Measurements from ENCODE around the gene GTSE1.

Gene GTSE1

DNA sequence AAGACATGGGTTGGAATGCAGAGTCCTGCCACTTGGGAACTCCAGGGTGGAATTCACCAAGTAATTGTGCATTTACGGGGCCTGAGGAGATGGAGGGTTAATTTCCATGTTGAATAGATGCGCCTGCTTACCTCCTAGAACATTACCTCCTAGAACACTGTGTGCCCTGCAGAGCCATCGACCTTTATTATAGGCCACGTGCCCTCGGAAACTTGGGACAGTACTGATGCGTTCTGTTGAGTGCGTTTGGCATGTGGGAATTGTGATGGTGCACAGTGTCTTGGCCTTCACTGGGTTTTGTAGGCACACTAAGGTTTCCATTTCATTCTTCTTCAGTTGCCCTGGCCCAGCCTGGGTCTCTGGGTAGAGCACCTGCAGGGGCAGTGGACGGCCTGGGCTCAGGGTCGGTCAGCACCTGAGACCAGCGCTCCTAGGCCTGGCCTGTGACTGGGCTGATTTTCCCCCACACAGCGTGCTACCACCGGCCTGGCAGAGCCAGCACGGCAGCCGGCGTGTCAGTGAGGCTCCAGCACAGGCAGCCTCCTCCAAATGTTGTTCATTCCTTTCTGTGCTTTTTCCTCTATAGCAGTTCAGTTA, 51.5 kb downstream of the GTSE1 start:
- H3K4me3 ChIP-seq (ENCODE audit: low read depth, low read length) = no peak overlapping the region
- TF ChIP-seq, protein P1, sequence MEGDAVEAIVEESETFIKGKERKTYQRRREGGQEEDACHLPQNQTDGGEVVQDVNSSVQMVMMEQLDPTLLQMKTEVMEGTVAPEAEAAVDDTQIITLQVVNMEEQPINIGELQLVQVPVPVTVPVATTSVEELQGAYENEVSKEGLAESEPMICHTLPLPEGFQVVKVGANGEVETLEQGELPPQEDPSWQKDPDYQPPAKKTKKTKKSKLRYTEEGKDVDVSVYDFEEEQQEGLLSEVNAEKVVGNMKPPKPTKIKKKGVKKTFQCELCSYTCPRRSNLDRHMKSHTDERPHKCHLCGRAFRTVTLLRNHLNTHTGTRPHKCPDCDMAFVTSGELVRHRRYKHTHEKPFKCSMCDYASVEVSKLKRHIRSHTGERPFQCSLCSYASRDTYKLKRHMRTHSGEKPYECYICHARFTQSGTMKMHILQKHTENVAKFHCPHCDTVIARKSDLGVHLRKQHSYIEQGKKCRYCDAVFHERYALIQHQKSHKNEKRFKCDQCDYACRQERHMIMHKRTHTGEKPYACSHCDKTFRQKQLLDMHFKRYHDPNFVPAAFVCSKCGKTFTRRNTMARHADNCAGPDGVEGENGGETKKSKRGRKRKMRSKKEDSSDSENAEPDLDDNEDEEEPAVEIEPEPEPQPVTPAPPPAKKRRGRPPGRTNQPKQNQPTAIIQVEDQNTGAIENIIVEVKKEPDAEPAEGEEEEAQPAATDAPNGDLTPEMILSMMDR (IDR thresholded peaks at IDR 0.05; ENCODE audit: low read depth, low read length) = no peak

GRCh38 chr22:46349238-46349637, 52.6 kb downstream of the GTSE1 start:
- H3K4me3 ChIP-seq (ENCODE audit: low read depth, low read length) = no peak overlapping the region
- TF ChIP-seq, protein P1 (IDR thresholded peaks at IDR 0.05; ENCODE audit: low read depth, low read length) = no peak

- TF ChIP-seq, protein P1 (IDR thresholded peaks at IDR 0.05; ENCODE audit: low read depth, low read length) = no peak
- H3K4me3 ChIP-seq (ENCODE audit: low read depth, low read length) = no peak overlapping the region
Measured at GRCh38 chr22:46349681-46350080, 53.0 kb downstream of the GTSE1 start.

DNA sequence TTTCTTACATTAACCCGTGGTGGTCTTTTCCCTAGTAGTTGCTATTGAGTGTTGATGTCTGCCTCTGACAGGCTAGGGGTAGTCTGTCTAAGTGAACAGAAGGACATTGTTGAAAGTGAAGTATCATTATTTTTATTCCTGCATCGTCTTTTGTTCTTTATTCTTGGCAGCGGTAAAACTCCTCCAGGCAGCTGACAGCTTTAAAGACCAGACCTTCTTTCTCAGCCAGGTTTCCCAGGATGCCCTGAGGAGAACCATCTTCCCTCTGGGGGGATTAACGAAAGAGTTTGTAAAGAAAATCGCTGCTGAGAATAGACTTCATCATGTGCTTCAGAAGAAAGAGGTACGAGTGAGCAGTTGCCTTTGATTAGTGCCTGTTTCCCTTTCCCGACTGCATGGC, 53.5 kb downstream of the GTSE1 start:
- H3K4me3 ChIP-seq (ENCODE audit: low read depth, low read length) = no peak overlapping the region
- TF ChIP-seq, protein P1 (IDR thresholded peaks at IDR 0.05; ENCODE audit: low read depth, low read length) = no peak

- no peak overlapping the region for H3K4me3 ChIP-seq (ENCODE audit: low read depth, low read length)
- TF ChIP-seq, protein P1 (IDR thresholded peaks at IDR 0.05; ENCODE audit: low read depth, low read length) = no peak
Measured at GRCh38 chr22:46350646-46351045, 54.0 kb downstream of the GTSE1 start.

GRCh38 chr22:46351131-46351735, 54.6 kb downstream of the GTSE1 start:
- TF ChIP-seq, protein P1 (IDR thresholded peaks at IDR 0.05; ENCODE audit: low read depth, low read length) = no peak
- no peak overlapping the region for H3K4me3 ChIP-seq (ENCODE audit: low read depth, low read length)

- TF ChIP-seq, protein P1 (IDR thresholded peaks at IDR 0.05; ENCODE audit: low read depth, low read length) = no peak
- H3K4me3 ChIP-seq (ENCODE audit: low read depth, low read length) = no peak overlapping the region
Measured at GRCh38 chr22:46351767-46352166, 55.1 kb downstream of the GTSE1 start.
